DOHH2 (cell line): ENCODE measurements around the gene PTER.

Experiments
- CTCF ChIP-seq: fragments of 200-600 bp; sonication (generic); IDR thresholded peaks from one replicate; pipeline ENCODE4 v1.5.1; 2014; ENCODE audit warnings: antibody characterized with exemption, mild to moderate bottlenecking, low read depth, low read length; ENCODE audit not compliant: poor library complexity, severe bottlenecking
- EZH2phosphoT487 ChIP-seq: fragments of 200-600 bp; sonication (generic); IDR thresholded peaks from 2 replicates; pipeline ENCODE4 v1.6.1; 2017; ENCODE audit warnings: borderline replicate concordance, mild to moderate bottlenecking, antibody characterized with exemption, low read length, moderate library complexity, mixed read lengths

- TF ChIP-seq CTCF: no peak
- TF ChIP-seq EZH2phosphoT487: no peak
These were observed 73.2 kb downstream of the PTER start for GRCh38 chr10:16509996-16510395.
